Measurements from ENCODE around the gene KCNE5. TPM values are rescaled to one million over a fixed set of nuclear protein-coding genes. Genes with fewer than 3 reads are reported as not detected.

The KCNE5 gene
- total and polyA plus RNA-seq, 10 of the 15 experiments (the other 5 are each of a cell fraction or from before 2014, with no cell fraction given) = 0.08 to 0.54 (median 0.40) TPM

- H3K4me2 ChIP-seq (ENCODE audit: control insufficient read depth, insufficient read depth) = no peak overlapping the region
- intact Hi-C loops (cut with micrococcal nuclease; ENCODE audit: unreplicated experiment) = no loop called here
- 64% methylated on average over 2 of the region's 2 CpGs for WGBS (ENCODE audit: insufficient coverage, insufficient replicate concordance, low lambda C conversion rate, missing lambda C conversion rate)
- CTCF ChIA-PET = interaction anchor here (0.9 kb wide), 1 partner anchor 29 kb away, joined by 3 read pairs; no protein-coding TSS in a partner anchor
- RAD21 ChIA-PET (ENCODE audit: unreplicated experiment) = no interaction called here
- no peaks in the 10 kb centered on the region for H3K27me3 ChIP-seq (replicated peaks in 1 of 2; ENCODE audit: control insufficient read depth in 2 of 2, insufficient read depth in 2 of 2, low read length in 1 of 2)
- no peak overlapping the region for H3K9ac ChIP-seq (ENCODE audit: control insufficient read depth, insufficient read depth, low read length)
- ATAC-seq (no peak), FAIRE-seq (no peak), DNase-seq (ENCODE audit: low read depth, low spot score) (no peak)
- peaks cover 0 to 15% of the 10 kb centered on the region in 2 experiments; a peak in 1 of 4 replicates for H3K36me3 ChIP-seq (ENCODE audit: control insufficient read depth in 2 of 2, insufficient read depth in 2 of 2, low read length in 1 of 2)
- no peak overlapping the region for H2AFZ ChIP-seq (ENCODE audit: control insufficient read depth, low read depth, low read length)
- no peak overlapping the region for H3K27ac ChIP-seq (ENCODE audit: control insufficient read depth, insufficient read depth)
- no peaks in the 10 kb centered on the region for H3K4me1 ChIP-seq (ENCODE audit: control insufficient read depth, insufficient read depth, low read length)
- H3K4me3 ChIP-seq = no peak overlapping the region
- SMC1A ChIA-PET (ENCODE audit: uncharacterized antibody, unreplicated experiment) = interaction anchor here (1.5 kb wide), 1 partner anchor 196 kb away, joined by 3 read pairs; no protein-coding TSS in a partner anchor
- TF ChIP-seq NKRF (conservative IDR thresholded peaks at IDR 0.05) (no peak), CBX5 (IDR thresholded peaks at IDR 0.05; ENCODE audit: low read depth) (no peak), NFIC (IDR thresholded peaks at IDR 0.05; ENCODE audit: low read depth, low read length) (no peak), RUNX3 (IDR thresholded peaks at IDR 0.05; ENCODE audit: low read length) (no peak)
- H3K9me3 ChIP-seq (replicated peaks; ENCODE audit: control insufficient read depth, insufficient read depth, low read length) = no peaks in the 10 kb centered on the region
- H4K20me1 ChIP-seq (ENCODE audit: control insufficient read depth, insufficient read depth) = no peaks in the 10 kb centered on the region
- H3K79me2 ChIP-seq (ENCODE audit: control insufficient read depth, insufficient read depth, low read length) = no peaks in the 10 kb centered on the region
- POLR2A ChIA-PET = no interaction called here
- no TSS peak for BruUV-seq (replicated peaks)
- in situ Hi-C loops (cut with MboI) = no loop called here
These were observed 35.6 kb upstream of the KCNE5 start for GRCh38 chrX:109660435-109661143.

GRCh38 chrX:109658391-109658790, 33.4 kb upstream of the KCNE5 start:
- ChIA-PET CTCF (no interaction called here), SMC1A (ENCODE audit: uncharacterized antibody, unreplicated experiment) (no interaction called here), RAD21 (ENCODE audit: unreplicated experiment) (no interaction called here), POLR2A (no interaction called here)
- TF ChIP-seq IRF5 (IDR thresholded peaks at IDR 0.05; ENCODE audit: borderline replicate concordance) (no peak), CBFB (IDR thresholded peaks at IDR 0.05; ENCODE audit: low read depth) (no peak), TARDBP (IDR thresholded peaks at IDR 0.05; ENCODE audit: borderline replicate concordance) (no peak), SIN3A (IDR thresholded peaks at IDR 0.05; ENCODE audit: low read depth, low read length) (no peak), RAD21 (IDR thresholded peaks at IDR 0.05; ENCODE audit: insufficient read depth, low read depth, low read length) (no peak), ATF7 (IDR thresholded peaks at IDR 0.05; ENCODE audit: low read depth) (no peak)
- TF ChIP-seq, protein P1, sequence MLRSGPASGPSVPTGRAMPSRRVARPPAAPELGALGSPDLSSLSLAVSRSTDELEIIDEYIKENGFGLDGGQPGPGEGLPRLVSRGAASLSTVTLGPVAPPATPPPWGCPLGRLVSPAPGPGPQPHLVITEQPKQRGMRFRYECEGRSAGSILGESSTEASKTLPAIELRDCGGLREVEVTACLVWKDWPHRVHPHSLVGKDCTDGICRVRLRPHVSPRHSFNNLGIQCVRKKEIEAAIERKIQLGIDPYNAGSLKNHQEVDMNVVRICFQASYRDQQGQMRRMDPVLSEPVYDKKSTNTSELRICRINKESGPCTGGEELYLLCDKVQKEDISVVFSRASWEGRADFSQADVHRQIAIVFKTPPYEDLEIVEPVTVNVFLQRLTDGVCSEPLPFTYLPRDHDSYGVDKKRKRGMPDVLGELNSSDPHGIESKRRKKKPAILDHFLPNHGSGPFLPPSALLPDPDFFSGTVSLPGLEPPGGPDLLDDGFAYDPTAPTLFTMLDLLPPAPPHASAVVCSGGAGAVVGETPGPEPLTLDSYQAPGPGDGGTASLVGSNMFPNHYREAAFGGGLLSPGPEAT (IDR thresholded peaks at IDR 0.05; ENCODE audit: low read depth) = no peak
- in situ Hi-C loops (cut with MboI) = no loop called here
- no peak overlapping the region for H2AFZ ChIP-seq (ENCODE audit: control insufficient read depth, low read depth, low read length)
- no peak overlapping the region for H3K4me3 ChIP-seq
- H3K27ac ChIP-seq (ENCODE audit: control insufficient read depth, insufficient read depth) = no peak overlapping the region
- no peak for FAIRE-seq
- no peaks in the 10 kb centered on the region for H3K4me1 ChIP-seq (ENCODE audit: control insufficient read depth, insufficient read depth, low read length)
- 31% methylated on average over 1 of the region's 1 CpG for WGBS (ENCODE audit: insufficient coverage, insufficient replicate concordance, low lambda C conversion rate, missing lambda C conversion rate)
- H3K9ac ChIP-seq (ENCODE audit: control insufficient read depth, insufficient read depth, low read length) = no peak overlapping the region
- DNase-seq (ENCODE audit: low read depth, low spot score) = no peak
- H4K20me1 ChIP-seq (ENCODE audit: control insufficient read depth, insufficient read depth) = no peaks in the 10 kb centered on the region
- ATAC-seq = no peak
- BruUV-seq (replicated peaks) = no TSS peak
- no peaks in the 10 kb centered on the region for H3K79me2 ChIP-seq (ENCODE audit: control insufficient read depth, insufficient read depth, low read length)
- no peak overlapping the region for H3K4me2 ChIP-seq (ENCODE audit: control insufficient read depth, insufficient read depth)
- intact Hi-C loops (cut with micrococcal nuclease; ENCODE audit: unreplicated experiment) = no loop called here
- no peaks in the 10 kb centered on the region for H3K9me3 ChIP-seq (replicated peaks; ENCODE audit: control insufficient read depth, insufficient read depth, low read length)
- H3K36me3 ChIP-seq (ENCODE audit: control insufficient read depth in 2 of 2, insufficient read depth in 2 of 2, low read length in 1 of 2) = peaks cover 0 to 11% of the 10 kb centered on the region in 2 experiments; a peak in 1 of 4 replicates
- no peaks in the 10 kb centered on the region for H3K27me3 ChIP-seq (replicated peaks in 1 of 2; ENCODE audit: control insufficient read depth in 2 of 2, insufficient read depth in 2 of 2, low read length in 1 of 2)
